GM12878 (cell line): ENCODE results near the gene GNAI2.

Source experiments
- BMI1 ChIP-seq: fragments of 450-650 bp; IDR thresholded peaks from 2 replicates; pipeline ENCODE4 v1.6.1; 2016; ENCODE audit warnings: mild to moderate bottlenecking, moderate library complexity, borderline replicate concordance
- CTCF ChIP-seq, 3 experiments: IDR thresholded peaks in 2 of 3; conservative IDR thresholded peaks in 1 of 3; 2 replicates each; pipeline ENCODE4 v1.5.1; 2011; ENCODE audit warnings: low read depth in 3 of 3, low read length in 3 of 3, mild to moderate bottlenecking in 3 of 3, control low read depth in 2 of 3, moderate library complexity in 2 of 3, inconsistent platforms in 1 of 3, mixed read lengths in 1 of 3; ENCODE audit not compliant: control insufficient read depth in 2 of 3, insufficient read depth in 1 of 3; ENCODE audit errors: extremely low read depth in 1 of 3
- PBX3 ChIP-seq: IDR thresholded peaks from 2 replicates; pipeline ENCODE4 v1.6.1; 2011; ENCODE audit warnings: mild to moderate bottlenecking, low read depth, low read length, moderate library complexity; ENCODE audit not compliant: insufficient replicate concordance
- POLR2A ChIP-seq: IDR thresholded peaks from 2 replicates; pipeline ENCODE4 v1.6.1; 2011; ENCODE audit warnings: low read depth, mild to moderate bottlenecking, low read length
- SMAD5 ChIP-seq: IDR thresholded peaks from 2 replicates; pipeline ENCODE4 v1.6.1; 2016; ENCODE audit warnings: antibody characterized with exemption, low read depth
- SMC3 ChIP-seq: IDR thresholded peaks from 2 replicates; pipeline ENCODE4 v1.6.1; 2011; ENCODE audit warnings: low read length, improper control_type of control experiment, borderline replicate concordance
- TF ChIP-seq, protein P1 (sequence below): IDR thresholded peaks from 2 replicates; pipeline ENCODE4 v1.6.1; 2012; ENCODE audit warnings: mild to moderate bottlenecking, low read depth, low read length

DNA sequence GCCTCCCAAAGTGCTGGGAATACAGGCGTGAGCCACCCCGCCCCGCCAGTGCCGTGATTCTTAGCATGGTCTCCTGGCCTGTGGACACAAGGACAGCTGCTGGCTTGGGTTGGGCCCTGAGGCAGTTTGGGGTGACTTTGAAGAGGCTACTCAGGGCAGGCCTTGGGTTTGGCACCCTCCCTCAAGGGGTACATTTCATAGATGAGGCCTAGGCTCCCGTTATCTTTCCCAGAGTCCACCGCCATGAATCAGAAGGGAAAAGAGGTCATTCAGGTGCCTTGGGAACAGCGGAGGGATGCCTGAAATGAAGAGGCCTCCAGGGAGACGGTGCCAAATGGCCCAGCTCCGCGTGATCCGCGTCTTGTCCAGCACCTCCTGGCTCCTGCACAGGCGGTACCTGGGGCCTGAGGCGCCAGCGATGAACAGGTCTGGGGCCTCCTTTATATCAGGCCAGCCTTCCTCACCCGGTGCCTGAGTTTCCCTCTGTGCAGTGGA, 9.3 kb downstream of the GNAI2 start:
- TF ChIP-seq, protein P1, sequence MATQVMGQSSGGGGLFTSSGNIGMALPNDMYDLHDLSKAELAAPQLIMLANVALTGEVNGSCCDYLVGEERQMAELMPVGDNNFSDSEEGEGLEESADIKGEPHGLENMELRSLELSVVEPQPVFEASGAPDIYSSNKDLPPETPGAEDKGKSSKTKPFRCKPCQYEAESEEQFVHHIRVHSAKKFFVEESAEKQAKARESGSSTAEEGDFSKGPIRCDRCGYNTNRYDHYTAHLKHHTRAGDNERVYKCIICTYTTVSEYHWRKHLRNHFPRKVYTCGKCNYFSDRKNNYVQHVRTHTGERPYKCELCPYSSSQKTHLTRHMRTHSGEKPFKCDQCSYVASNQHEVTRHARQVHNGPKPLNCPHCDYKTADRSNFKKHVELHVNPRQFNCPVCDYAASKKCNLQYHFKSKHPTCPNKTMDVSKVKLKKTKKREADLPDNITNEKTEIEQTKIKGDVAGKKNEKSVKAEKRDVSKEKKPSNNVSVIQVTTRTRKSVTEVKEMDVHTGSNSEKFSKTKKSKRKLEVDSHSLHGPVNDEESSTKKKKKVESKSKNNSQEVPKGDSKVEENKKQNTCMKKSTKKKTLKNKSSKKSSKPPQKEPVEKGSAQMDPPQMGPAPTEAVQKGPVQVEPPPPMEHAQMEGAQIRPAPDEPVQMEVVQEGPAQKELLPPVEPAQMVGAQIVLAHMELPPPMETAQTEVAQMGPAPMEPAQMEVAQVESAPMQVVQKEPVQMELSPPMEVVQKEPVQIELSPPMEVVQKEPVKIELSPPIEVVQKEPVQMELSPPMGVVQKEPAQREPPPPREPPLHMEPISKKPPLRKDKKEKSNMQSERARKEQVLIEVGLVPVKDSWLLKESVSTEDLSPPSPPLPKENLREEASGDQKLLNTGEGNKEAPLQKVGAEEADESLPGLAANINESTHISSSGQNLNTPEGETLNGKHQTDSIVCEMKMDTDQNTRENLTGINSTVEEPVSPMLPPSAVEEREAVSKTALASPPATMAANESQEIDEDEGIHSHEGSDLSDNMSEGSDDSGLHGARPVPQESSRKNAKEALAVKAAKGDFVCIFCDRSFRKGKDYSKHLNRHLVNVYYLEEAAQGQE, result no peak
- TF ChIP-seq BMI1 (no peak), SMC3 (no peak), SMAD5 (no peak), PBX3 (no peak), CTCF (IDR thresholded peaks at IDR 0.05 in 2 of 3, conservative IDR thresholded peaks at IDR 0.05 in 1 of 3; ENCODE audit: control insufficient read depth in 2 of 3, extremely low read depth in 1 of 3, insufficient read depth in 1 of 3, low read depth in 3 of 3, low read length in 3 of 3) (no peak), POLR2A (no peak)
